Measurements from ENCODE around the gene FGF12.

The FGF12 gene

DNA sequence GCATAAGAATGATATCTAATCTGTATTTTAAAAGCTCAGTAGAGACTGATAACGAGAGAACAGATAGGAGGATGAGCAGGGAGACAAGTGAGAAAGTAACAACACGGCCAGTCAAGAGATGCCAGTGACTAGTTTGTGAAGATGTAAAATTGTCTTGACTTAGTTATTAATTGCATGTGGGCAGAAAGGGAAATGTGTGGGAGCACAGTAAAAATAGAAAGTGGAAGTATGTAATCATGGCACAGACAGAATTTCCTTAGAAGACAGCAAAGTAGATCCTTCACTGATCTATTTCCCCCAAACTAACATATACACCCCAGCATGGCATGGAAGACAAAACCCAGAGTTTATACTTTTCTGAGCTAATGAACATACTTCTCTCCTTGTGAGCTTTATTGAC is 344.5 kb downstream of the FGF12 start:
- TF ChIP-seq BACH2 (CRISPR knock-in tag; IDR thresholded peaks at IDR 0.05; ENCODE audit: borderline replicate concordance) (no peak), ZNF8 (CRISPR knock-in tag; IDR thresholded peaks at IDR 0.05) (no peak), ZFP3 (CRISPR knock-in tag; IDR thresholded peaks at IDR 0.05) (no peak), ZC3H10 (CRISPR knock-in tag; IDR thresholded peaks at IDR 0.05) (no peak), ARNTL (CRISPR knock-in tag; IDR thresholded peaks at IDR 0.05; ENCODE audit: borderline replicate concordance, low read depth) (no peak)
- TF ChIP-seq, protein P1, sequence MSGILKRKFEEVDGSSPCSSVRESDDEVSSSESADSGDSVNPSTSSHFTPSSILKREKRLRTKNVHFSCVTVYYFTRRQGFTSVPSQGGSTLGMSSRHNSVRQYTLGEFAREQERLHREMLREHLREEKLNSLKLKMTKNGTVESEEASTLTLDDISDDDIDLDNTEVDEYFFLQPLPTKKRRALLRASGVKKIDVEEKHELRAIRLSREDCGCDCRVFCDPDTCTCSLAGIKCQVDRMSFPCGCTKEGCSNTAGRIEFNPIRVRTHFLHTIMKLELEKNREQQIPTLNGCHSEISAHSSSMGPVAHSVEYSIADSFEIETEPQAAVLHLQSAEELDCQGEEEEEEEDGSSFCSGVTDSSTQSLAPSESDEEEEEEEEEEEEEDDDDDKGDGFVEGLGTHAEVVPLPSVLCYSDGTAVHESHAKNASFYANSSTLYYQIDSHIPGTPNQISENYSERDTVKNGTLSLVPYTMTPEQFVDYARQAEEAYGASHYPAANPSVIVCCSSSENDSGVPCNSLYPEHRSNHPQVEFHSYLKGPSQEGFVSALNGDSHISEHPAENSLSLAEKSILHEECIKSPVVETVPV (CRISPR knock-in tag; IDR thresholded peaks at IDR 0.05) = no peak
- TF ChIP-seq, protein P2, sequence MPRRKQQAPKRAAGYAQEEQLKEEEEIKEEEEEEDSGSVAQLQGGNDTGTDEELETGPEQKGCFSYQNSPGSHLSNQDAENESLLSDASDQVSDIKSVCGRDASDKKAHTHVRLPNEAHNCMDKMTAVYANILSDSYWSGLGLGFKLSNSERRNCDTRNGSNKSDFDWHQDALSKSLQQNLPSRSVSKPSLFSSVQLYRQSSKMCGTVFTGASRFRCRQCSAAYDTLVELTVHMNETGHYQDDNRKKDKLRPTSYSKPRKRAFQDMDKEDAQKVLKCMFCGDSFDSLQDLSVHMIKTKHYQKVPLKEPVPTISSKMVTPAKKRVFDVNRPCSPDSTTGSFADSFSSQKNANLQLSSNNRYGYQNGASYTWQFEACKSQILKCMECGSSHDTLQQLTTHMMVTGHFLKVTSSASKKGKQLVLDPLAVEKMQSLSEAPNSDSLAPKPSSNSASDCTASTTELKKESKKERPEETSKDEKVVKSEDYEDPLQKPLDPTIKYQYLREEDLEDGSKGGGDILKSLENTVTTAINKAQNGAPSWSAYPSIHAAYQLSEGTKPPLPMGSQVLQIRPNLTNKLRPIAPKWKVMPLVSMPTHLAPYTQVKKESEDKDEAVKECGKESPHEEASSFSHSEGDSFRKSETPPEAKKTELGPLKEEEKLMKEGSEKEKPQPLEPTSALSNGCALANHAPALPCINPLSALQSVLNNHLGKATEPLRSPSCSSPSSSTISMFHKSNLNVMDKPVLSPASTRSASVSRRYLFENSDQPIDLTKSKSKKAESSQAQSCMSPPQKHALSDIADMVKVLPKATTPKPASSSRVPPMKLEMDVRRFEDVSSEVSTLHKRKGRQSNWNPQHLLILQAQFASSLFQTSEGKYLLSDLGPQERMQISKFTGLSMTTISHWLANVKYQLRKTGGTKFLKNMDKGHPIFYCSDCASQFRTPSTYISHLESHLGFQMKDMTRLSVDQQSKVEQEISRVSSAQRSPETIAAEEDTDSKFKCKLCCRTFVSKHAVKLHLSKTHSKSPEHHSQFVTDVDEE (CRISPR knock-in tag; IDR thresholded peaks at IDR 0.05) = no peak

GRCh38 chr3:192373586-192373985 is 353.8 kb downstream of the FGF12 start:
- no peak for ATAC-seq
- TF ChIP-seq OSR1 (CRISPR knock-in tag; IDR thresholded peaks at IDR 0.05) (no peak), CSDC2 (CRISPR knock-in tag; IDR thresholded peaks at IDR 0.05) (no peak), TCF4 (CRISPR knock-in tag; IDR thresholded peaks at IDR 0.05; ENCODE audit: borderline replicate concordance) (no peak), ZNF70 (CRISPR knock-in tag; IDR thresholded peaks at IDR 0.05) (no peak), ISL1 (CRISPR knock-in tag; IDR thresholded peaks at IDR 0.05) (no peak), TOX (CRISPR knock-in tag; IDR thresholded peaks at IDR 0.05; ENCODE audit: borderline replicate concordance) (no peak), CREB5 (CRISPR knock-in tag; IDR thresholded peaks at IDR 0.05; ENCODE audit: low read depth) (no peak), ZNF8 (CRISPR knock-in tag; IDR thresholded peaks at IDR 0.05) (no peak), SNAI2 (CRISPR knock-in tag; IDR thresholded peaks at IDR 0.05) (no peak), POU6F1 (CRISPR knock-in tag; IDR thresholded peaks at IDR 0.05; ENCODE audit: borderline replicate concordance, low read depth) (no peak), ZC3H10 (CRISPR knock-in tag; IDR thresholded peaks at IDR 0.05) (no peak)
- TF ChIP-seq, protein P3, sequence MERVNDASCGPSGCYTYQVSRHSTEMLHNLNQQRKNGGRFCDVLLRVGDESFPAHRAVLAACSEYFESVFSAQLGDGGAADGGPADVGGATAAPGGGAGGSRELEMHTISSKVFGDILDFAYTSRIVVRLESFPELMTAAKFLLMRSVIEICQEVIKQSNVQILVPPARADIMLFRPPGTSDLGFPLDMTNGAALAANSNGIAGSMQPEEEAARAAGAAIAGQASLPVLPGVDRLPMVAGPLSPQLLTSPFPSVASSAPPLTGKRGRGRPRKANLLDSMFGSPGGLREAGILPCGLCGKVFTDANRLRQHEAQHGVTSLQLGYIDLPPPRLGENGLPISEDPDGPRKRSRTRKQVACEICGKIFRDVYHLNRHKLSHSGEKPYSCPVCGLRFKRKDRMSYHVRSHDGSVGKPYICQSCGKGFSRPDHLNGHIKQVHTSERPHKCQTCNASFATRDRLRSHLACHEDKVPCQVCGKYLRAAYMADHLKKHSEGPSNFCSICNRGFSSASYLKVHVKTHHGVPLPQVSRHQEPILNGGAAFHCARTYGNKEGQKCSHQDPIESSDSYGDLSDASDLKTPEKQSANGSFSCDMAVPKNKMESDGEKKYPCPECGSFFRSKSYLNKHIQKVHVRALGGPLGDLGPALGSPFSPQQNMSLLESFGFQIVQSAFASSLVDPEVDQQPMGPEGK (CRISPR knock-in tag; IDR thresholded peaks at IDR 0.05; ENCODE audit: borderline replicate concordance) = no peak

More for the DNA sequence above, 344.5 kb downstream of the FGF12 start:
- ATAC-seq = no peak

- ATAC-seq = no peak
- TF ChIP-seq ISL1 (CRISPR knock-in tag; IDR thresholded peaks at IDR 0.05) (no peak), GLIS3 (CRISPR knock-in tag; IDR thresholded peaks at IDR 0.05) (no peak), CSDC2 (CRISPR knock-in tag; IDR thresholded peaks at IDR 0.05) (no peak), BACH2 (CRISPR knock-in tag; IDR thresholded peaks at IDR 0.05; ENCODE audit: borderline replicate concordance) (no peak), TOX (CRISPR knock-in tag; IDR thresholded peaks at IDR 0.05; ENCODE audit: borderline replicate concordance) (no peak), PPARA (CRISPR knock-in tag; IDR thresholded peaks at IDR 0.05; ENCODE audit: borderline replicate concordance) (no peak), ZC3H10 (CRISPR knock-in tag; IDR thresholded peaks at IDR 0.05) (no peak), ZFP30 (CRISPR knock-in tag; IDR thresholded peaks at IDR 0.05) (no peak), RARB (CRISPR knock-in tag; IDR thresholded peaks at IDR 0.05) (no peak)
- TF ChIP-seq, protein P3 (CRISPR knock-in tag; IDR thresholded peaks at IDR 0.05; ENCODE audit: borderline replicate concordance) = no peak
- TF ChIP-seq, protein P2 (CRISPR knock-in tag; IDR thresholded peaks at IDR 0.05) = no peak
- TF ChIP-seq, protein P1 (CRISPR knock-in tag; IDR thresholded peaks at IDR 0.05) = no peak
Observed at GRCh38 chr3:192373032-192373431, 354.3 kb downstream of the FGF12 start.
